Glutamatergic neuron (in vitro differentiated cells): Measurements from ENCODE around the gene ZBTB7C. TPM values are rescaled to one million over a fixed set of nuclear protein-coding genes. Genes with fewer than 3 reads are reported as not detected.

ENCODE experiments used
- DNase-seq: peaks from one replicate; pipeline ENCODE4 v3.0.0; 2022
- H3K27ac Mint-ChIP-seq: one replicate; pipeline ENCODE4 v1.8.0; 2020; ENCODE audit warnings: mild to moderate bottlenecking, mixed read lengths, inconsistent platforms; ENCODE audit not compliant: unreplicated experiment
- H3K27me3 Mint-ChIP-seq: one replicate; pipeline ENCODE4 v1.8.0; 2020; ENCODE audit warnings: mild to moderate bottlenecking, moderate library complexity, mixed read lengths, inconsistent platforms; ENCODE audit not compliant: unreplicated experiment
- H3K36me3 Mint-ChIP-seq: one replicate; pipeline ENCODE4 v1.8.0; 2020; ENCODE audit warnings: mild to moderate bottlenecking, mixed read lengths, inconsistent platforms; ENCODE audit not compliant: unreplicated experiment
- H3K4me1 Mint-ChIP-seq: one replicate; pipeline ENCODE4 v1.8.0; 2020; ENCODE audit warnings: mild to moderate bottlenecking, low read depth, mixed read lengths, inconsistent platforms; ENCODE audit not compliant: unreplicated experiment
- H3K4me3 Mint-ChIP-seq: one replicate; pipeline ENCODE4 v1.8.0; 2020; ENCODE audit warnings: mild to moderate bottlenecking, mixed read lengths, inconsistent platforms; ENCODE audit not compliant: unreplicated experiment
- H3K9me3 Mint-ChIP-seq: one replicate; pipeline ENCODE4 v1.8.0; 2020; ENCODE audit warnings: mild to moderate bottlenecking, moderate library complexity, mixed read lengths, inconsistent platforms; ENCODE audit not compliant: unreplicated experiment
- total RNA-seq: library from RNA; stranded (reverse); fragmentation: NEBNext Ultra II Directional; extraction: Animal tissue kit (Norgen Biotek cat#: 25700); gene quantifications from one replicate; pipeline ENCODE4 v1.2.1, GENCODE V29; 2021; ENCODE audit not compliant: unreplicated experiment
- TF ChIP-seq, protein P1 (sequence below): fragments of 200-600 bp; sonication (generic); IDR thresholded peaks from one replicate; pipeline ENCODE4 v1.5.0; 2021; ENCODE audit not compliant: partially characterized antibody, unreplicated experiment

Gene ZBTB7C
- total RNA-seq, 1 donor from 2014 or later = 10.6 TPM

GRCh38 chr18:48106976-48107781 is 302.0 kb downstream of the ZBTB7C start:
- TF ChIP-seq, protein P1, sequence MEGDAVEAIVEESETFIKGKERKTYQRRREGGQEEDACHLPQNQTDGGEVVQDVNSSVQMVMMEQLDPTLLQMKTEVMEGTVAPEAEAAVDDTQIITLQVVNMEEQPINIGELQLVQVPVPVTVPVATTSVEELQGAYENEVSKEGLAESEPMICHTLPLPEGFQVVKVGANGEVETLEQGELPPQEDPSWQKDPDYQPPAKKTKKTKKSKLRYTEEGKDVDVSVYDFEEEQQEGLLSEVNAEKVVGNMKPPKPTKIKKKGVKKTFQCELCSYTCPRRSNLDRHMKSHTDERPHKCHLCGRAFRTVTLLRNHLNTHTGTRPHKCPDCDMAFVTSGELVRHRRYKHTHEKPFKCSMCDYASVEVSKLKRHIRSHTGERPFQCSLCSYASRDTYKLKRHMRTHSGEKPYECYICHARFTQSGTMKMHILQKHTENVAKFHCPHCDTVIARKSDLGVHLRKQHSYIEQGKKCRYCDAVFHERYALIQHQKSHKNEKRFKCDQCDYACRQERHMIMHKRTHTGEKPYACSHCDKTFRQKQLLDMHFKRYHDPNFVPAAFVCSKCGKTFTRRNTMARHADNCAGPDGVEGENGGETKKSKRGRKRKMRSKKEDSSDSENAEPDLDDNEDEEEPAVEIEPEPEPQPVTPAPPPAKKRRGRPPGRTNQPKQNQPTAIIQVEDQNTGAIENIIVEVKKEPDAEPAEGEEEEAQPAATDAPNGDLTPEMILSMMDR = no peak
- peaks cover 2% of the 10 kb centered on the region for H3K9me3 Mint-ChIP-seq
- H3K27ac Mint-ChIP-seq = no peak overlapping the region
- H3K4me1 Mint-ChIP-seq = peaks cover 21% of the 10 kb centered on the region
- H3K36me3 Mint-ChIP-seq = no peaks in the 10 kb centered on the region
- no peak for DNase-seq
- peaks cover 2% of the 10 kb centered on the region for H3K27me3 Mint-ChIP-seq
- no peak overlapping the region for H3K4me3 Mint-ChIP-seq

- no peaks in the 10 kb centered on the region for H3K36me3 Mint-ChIP-seq
- H3K4me1 Mint-ChIP-seq = peaks cover 26% of the 10 kb centered on the region
- H3K27me3 Mint-ChIP-seq = peaks cover 2% of the 10 kb centered on the region
- no peak overlapping the region for H3K27ac Mint-ChIP-seq
- TF ChIP-seq, protein P1 = no peak
- H3K4me3 Mint-ChIP-seq = no peak overlapping the region
- H3K9me3 Mint-ChIP-seq = peaks cover 2% of the 10 kb centered on the region
- no peak for DNase-seq
Observed at GRCh38 chr18:48106498-48106897, 302.7 kb downstream of the ZBTB7C start.

GRCh38 chr18:48105317-48105716 is 303.9 kb downstream of the ZBTB7C start:
- Mint-ChIP-seq H3K9me3 (peaks cover 2% of the 10 kb centered on the region), H3K36me3 (no peaks in the 10 kb centered on the region), H3K4me1 (peaks cover 29% of the 10 kb centered on the region), H3K4me3 (no peak overlapping the region), H3K27ac (no peak overlapping the region), H3K27me3 (peaks cover 2% of the 10 kb centered on the region)
- TF ChIP-seq, protein P1 = no peak
- no peak for DNase-seq

GRCh38 chr18:48104705-48105104 is 304.5 kb downstream of the ZBTB7C start:
- Mint-ChIP-seq H3K36me3 (no peaks in the 10 kb centered on the region), H3K27ac (no peak overlapping the region), H3K4me1 (peaks cover 35% of the 10 kb centered on the region), H3K27me3 (peaks cover 2% of the 10 kb centered on the region), H3K4me3 (no peak overlapping the region), H3K9me3 (peaks cover 2% of the 10 kb centered on the region)
- TF ChIP-seq, protein P1 = no peak
- no peak for DNase-seq

DNA sequence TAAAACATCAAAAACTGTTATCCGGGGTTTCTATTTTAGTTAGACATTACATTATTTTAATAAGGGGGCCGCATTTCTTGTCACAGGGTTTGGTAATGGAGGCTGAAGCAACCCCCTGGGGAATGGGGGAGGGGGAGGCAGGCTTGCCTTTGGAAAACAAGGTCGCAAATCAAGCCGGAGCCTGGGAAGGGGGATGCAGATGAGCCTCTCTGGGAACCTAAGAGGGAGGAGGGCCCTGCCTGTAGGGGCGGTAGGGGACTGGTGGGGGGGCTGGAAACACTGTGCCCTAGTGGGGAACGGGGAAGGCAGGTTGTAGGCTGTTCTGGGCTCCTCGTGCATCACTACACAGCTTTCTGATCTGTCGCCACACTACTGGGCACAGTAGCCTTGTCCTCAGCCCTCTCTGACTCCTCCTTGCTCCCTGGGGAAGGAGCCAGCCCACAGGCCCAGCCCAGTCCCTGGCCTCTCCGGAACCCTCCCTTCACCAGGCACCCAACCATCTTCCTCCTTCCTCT is 308.5 kb downstream of the ZBTB7C start:
- H3K4me3 Mint-ChIP-seq = peak overlapping the region; percentile 44
- peaks cover 6% of the 10 kb centered on the region for H3K9me3 Mint-ChIP-seq
- peaks cover 51% of the 10 kb centered on the region for H3K4me1 Mint-ChIP-seq
- TF ChIP-seq, protein P1 = no peak
- H3K27me3 Mint-ChIP-seq = peaks cover 8% of the 10 kb centered on the region
- peak; percentile 78 for DNase-seq
- no peaks in the 10 kb centered on the region for H3K36me3 Mint-ChIP-seq
- H3K27ac Mint-ChIP-seq = peak overlapping the region; percentile 88
